ENCODE measurements around the gene ALDH1L2. TPM values are rescaled to one million over a fixed set of nuclear protein-coding genes. Genes with fewer than 3 reads are reported as not detected.

ALDH1L2 gene
- total and polyA plus RNA-seq, 9 of the 15 experiments (the other 6 are each of a cell fraction or from before 2014, with no cell fraction given): 1.1 to 9.9 (median 3.8) TPM

- H3K9ac ChIP-seq (ENCODE audit: insufficient read depth in 1 of 2, low read depth in 2 of 2, low read length in 2 of 2): no peak overlapping the region
- H3K27me3 ChIP-seq (ENCODE audit: control insufficient read depth in 2 of 2, insufficient read depth in 2 of 2, low read length in 2 of 2): no peaks in the 10 kb centered on the region
- TF ChIP-seq KDM1A (IDR thresholded peaks at IDR 0.05) (peak; percentile 17 to 29; a peak in 2 of 4 replicates), SOX6 (IDR thresholded peaks at IDR 0.05) (no peak), BCOR (IDR thresholded peaks at IDR 0.05) (peak; percentile 71), HSF4 (CRISPR knock-in tag; IDR thresholded peaks at IDR 0.05; ENCODE audit: borderline replicate concordance) (no peak), TFAP4 (CRISPR knock-in tag; IDR thresholded peaks at IDR 0.05; ENCODE audit: borderline replicate concordance) (no peak), ZNF146 (CRISPR knock-in tag; IDR thresholded peaks at IDR 0.05; ENCODE audit: unreplicated experiment) (peak; percentile 100), HNRNPLL (IDR thresholded peaks at IDR 0.05; ENCODE audit: low read depth, low read length, poor library complexity, severe bottlenecking) (no peak), RBM25 (IDR thresholded peaks at IDR 0.05; ENCODE audit: low read depth, low read length, severe bottlenecking) (peak; percentile 85)
- TF ChIP-seq, protein P1, sequence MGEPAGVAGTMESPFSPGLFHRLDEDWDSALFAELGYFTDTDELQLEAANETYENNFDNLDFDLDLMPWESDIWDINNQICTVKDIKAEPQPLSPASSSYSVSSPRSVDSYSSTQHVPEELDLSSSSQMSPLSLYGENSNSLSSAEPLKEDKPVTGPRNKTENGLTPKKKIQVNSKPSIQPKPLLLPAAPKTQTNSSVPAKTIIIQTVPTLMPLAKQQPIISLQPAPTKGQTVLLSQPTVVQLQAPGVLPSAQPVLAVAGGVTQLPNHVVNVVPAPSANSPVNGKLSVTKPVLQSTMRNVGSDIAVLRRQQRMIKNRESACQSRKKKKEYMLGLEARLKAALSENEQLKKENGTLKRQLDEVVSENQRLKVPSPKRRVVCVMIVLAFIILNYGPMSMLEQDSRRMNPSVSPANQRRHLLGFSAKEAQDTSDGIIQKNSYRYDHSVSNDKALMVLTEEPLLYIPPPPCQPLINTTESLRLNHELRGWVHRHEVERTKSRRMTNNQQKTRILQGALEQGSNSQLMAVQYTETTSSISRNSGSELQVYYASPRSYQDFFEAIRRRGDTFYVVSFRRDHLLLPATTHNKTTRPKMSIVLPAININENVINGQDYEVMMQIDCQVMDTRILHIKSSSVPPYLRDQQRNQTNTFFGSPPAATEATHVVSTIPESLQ (CRISPR knock-in tag; IDR thresholded peaks at IDR 0.05): no peak
- H3K9me1 ChIP-seq (ENCODE audit: control insufficient read depth, insufficient read depth, low read length): no peaks in the 10 kb centered on the region
- ChIA-PET POLR2A (interaction anchor here (1.4 kb wide), 1 partner anchor 21 kb away, joined by 3 read pairs; the partner anchor contains the start of gene ALDH1L2), CTCF (ENCODE audit: low intra/inter-chr PET ratio) (no interaction called here)
- intact Hi-C loops (cut with micrococcal nuclease) (loop anchor here (5.0 kb wide), 2 partner anchors 117 to 372 kb away; partner anchors contain the start of gene NOPCHAP1), in situ Hi-C loops (cut with MboI) (no loop called here)
- H3K4me2 ChIP-seq (ENCODE audit: insufficient read depth, low read length): no peak overlapping the region
- ATAC-seq (no peak), FAIRE-seq (no peak), DNase-seq (ENCODE audit: extremely low read depth in 1 of 4, low spot score in 3 of 4) (no peak)
- no TSS peak for BruUV-seq (replicated peaks)
- H2AFZ ChIP-seq (ENCODE audit: low read depth, low read length): no peak overlapping the region
- H3K9me3 ChIP-seq (replicated peaks; ENCODE audit: control insufficient read depth, insufficient read depth, low read depth, low read length): no peaks in the 10 kb centered on the region
- no peaks in the 10 kb centered on the region for H3K36me3 ChIP-seq (ENCODE audit: control insufficient read depth, insufficient read depth, low read length)
- 0% methylated on average over 1 of the region's 1 CpG for WGBS (ENCODE audit: insufficient coverage, low coverage, missing lambda C conversion rate)
- H3K4me3 ChIP-seq: no peak overlapping the region
- no peak overlapping the region for H3K27ac ChIP-seq (ENCODE audit: extremely low read depth, low read depth, low read length)
- no peaks in the 10 kb centered on the region for H4K20me1 ChIP-seq (replicated peaks; ENCODE audit: control insufficient read depth, insufficient read depth, low read length)
- H3K4me1 ChIP-seq (replicated peaks in 1 of 2; ENCODE audit: control insufficient read depth in 2 of 2, insufficient read depth in 2 of 2, low read length in 2 of 2): peaks cover 0 to 5% of the 10 kb centered on the region in 2 experiments; a peak in 2 of 5 replicates
- H3K79me2 ChIP-seq (ENCODE audit: control insufficient read depth, insufficient read depth, low read length): peaks cover 22% of the 10 kb centered on the region
These were observed 20.5 kb upstream of the ALDH1L2 start for GRCh38 chr12:105104762-105105161.

Measured in K562 (cell line).